HG03342 (cell line): ENCODE measurements around the gene GSG1.
"Not testable (repeated sequence)": the region's sequence is repeated elsewhere in the genome, so short reads cannot be mapped to it uniquely, and the experiment has no call there.

ENCODE experiments used
- ATAC-seq: cut with Tn5 transposase; IDR thresholded peaks from one replicate; pipeline ENCODE4 v1.9.1; 2021; ENCODE audit warnings: mild to moderate bottlenecking, moderate library complexity; ENCODE audit not compliant: unreplicated experiment

Gene GSG1

DNA sequence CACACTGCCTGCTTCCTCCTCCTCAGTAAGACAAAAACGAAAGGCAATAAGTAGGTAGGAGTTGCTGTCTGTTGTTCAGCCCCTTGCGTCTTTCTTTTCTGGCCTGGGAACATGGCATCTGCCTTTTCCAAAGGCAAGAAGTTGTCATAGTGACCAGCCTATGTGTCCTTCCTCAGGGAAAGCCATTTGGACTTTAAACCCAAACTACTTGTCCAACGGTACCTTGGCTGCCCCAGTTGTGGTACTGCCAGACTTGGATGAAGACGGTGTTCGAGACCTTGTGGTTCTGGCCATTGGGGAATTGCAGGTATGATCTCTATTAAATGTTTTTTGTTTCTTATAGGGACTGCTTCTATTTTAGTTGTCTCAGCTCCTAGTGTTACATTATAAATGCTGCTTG is 40.8 kb downstream of the GSG1 start:
- no peak for ATAC-seq

DNA sequence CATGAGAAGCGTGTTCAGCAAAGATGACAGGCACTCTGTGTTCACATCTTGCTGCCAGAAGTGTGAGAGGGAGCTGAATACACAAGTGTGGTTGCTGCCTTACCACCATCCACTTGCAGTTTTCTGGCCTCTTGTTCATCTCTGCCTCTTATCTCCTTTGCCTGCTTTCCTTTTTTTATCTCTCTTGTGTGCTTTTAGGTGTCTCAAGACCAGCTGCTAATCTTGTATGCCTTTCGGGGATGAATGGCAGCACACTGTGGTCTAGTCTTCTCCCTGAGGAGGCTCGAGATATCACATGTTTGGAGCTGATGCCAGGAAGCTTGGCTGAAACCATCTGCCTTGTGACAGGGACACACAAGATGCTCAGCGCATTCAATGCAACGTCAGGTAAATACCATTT is 42.1 kb downstream of the GSG1 start:
- ATAC-seq, result no peak

DNA sequence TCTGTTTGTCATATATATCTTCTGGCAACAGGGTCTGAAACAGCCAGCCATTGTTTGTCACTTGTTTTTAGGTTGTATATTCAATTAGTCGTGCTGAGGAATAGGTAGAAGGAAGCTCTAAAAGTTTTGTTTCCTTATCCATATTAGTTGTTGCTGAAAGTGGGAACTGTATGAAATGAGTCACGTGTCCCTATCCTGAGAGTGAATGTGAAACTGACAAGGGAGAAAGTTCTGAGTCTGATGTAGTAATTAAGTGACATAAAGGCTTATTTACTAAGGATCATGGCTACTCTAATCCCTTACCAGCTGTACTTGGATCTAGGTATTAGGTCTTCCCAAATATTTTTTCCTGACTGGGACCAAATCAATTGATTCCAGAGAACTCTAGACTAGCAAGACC is 42.9 kb downstream of the GSG1 start:
- ATAC-seq, result no peak

DNA sequence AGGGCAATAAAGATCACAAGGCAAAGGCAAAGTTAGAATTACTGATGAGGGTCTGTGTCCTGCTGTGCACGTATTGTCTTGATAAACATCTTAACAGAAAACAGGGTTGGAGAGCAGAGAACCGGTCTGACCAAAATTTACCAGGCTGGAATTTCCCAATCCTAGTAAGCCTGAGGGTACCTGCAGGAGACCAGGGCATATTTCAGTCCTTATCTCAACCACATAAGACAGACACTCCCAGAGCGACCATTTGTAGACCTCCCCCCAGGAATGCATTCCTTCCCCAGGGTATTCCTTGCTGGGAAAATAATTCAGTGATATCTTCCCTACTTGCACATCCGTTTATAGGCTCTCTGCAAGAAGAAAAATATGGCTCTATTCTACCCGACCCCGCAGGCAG is 49.9 kb downstream of the GSG1 start:
- ATAC-seq, result not testable (repeated sequence)

DNA sequence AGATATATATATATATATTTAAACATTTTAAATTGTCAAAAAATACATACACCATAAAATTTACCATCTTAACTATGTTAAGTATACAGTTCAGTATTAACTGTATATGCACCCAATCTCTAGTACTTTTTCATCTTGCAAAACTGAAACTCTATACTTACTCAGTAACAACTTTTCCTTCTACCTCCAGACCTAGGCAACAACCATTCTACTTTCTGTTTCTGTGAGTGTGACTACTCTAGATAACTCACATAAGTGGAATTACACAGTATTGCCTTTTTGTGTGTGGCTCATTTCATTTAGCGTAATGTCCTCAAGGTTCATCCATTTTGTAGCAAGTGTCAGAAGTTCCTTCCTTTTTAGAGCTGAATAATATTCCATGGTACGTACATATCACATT is 51.0 kb downstream of the GSG1 start:
- no peak for ATAC-seq

DNA sequence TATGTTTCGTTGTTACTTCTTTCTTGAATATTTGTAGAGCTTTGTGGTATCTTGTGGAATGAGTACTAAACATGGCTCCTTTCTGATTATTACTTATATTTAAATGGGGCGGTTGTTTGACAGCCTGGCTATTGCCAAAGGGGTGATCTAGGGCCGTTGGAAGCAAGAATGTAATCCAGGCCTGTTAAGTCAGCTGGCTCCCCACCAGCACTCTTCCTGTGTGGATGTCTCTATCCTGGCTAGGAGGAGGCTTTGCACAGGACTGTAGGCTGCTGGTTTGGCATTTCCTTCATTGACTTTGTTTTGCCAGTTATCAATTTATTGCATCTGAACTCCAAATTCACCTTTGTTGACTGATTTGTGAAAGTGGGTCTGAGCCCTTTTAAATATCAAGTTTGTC is 53.7 kb downstream of the GSG1 start:
- ATAC-seq, result no peak

DNA sequence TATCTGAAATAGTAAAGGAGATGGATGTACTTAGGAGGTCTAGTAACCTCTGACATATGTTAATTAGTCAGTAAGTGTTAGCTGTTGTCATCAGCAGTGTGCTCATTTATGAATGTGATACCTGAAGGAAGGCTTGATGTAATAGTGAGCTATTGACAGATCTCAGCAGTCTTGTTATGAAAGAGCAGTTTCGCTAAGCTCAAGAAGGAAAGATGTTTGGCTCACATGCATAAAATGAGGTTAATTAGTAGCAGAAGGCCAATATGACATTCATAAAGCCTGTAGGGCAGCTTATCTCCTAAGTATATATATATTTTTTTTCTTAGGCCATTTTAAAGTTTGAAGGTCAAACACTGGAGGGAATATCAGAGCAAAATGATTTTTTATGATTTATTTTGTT is 56.5 kb downstream of the GSG1 start:
- ATAC-seq, result peak; percentile 42

DNA sequence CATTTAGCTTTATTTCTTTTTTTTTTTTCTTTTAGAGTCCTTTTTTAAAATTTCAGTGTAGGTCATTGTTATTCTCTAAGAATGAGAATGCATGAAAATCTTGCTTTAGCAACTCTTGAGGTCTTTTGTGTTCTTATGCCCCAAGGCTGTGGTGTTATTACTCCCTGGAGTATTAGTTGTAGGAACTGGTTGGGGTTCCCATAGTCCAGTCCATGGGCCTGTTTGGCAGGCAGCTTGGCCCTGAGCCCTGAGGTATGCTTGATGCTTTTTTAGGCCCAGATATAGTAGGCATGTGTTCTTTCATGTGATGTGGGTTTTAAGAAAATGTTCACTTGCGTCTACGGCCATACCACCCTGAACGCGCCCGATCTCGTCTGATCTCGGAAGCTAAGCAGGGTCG is 57.7 kb downstream of the GSG1 start:
- no peak for ATAC-seq

DNA sequence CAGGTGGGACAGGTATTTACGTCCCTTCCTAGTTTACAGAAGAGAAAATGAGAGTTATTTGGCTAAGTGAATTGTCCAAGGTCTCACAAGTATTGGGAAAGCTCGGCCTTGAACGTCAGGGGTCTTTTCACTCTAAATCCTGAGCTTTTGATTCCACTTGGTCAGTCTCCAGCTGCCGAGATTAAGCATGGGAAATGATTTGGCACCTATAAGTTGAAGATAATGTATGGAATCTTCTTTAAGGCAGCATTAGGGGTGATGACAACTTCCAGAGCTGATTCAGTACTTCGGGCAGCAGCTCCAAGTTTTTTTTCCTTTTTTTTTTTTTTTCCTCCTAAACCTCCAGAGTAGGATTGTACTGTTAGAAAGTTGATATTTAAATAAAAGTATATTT is 58.6 kb downstream of the GSG1 start:
- ATAC-seq, result no peak

DNA sequence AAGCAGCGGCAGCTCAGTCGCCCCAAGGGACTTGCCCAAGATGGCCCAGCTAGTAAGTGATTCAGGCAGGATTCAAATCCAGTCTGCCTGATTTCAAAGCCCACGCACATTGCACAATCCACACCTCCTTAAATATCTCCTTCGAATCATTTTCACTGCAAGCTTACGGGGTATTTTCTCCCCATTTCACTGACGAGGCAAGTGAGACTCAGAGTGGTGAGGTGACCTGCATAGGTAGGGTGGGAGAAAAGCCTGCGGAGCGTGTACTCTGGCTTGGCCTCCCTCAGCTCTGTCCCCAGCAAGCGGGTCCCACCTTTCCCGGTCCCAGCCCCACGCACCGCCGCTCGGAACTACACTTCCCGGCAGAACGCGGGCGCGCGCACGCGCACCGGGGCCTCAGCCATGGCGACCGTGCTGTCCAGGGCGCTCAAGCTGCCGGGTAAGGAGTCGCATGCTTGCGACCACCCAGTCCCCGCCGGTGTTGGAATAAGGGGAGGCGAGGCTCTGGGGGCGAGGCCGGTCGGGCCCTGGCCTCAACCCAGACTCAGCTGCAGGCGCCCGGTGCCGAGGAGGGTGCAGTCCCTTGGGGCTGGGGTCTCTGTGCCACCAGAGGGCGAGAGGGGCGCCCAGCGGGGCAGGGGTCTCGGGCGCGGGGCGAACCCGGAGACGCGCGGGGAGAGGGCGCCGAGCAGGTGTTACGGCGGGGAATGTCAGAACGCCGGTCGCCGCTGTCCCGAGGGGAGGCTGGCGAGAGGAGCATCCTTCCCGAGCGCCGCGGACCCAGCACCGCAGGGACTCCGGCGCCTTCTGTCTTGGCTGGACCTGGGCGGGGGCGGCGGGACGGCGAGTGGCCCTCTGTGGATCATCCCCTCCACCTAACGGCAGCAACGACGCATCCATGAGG is 59.2 kb downstream of the GSG1 start, which contains the start of gene FAM234B:
TSS of gene FAM234B (plus strand) at position 380 of the 904 bp plus-strand sequence. CDS start at position 403, 23 bp downstream.
- ATAC-seq, result peak; percentile 88

DNA sequence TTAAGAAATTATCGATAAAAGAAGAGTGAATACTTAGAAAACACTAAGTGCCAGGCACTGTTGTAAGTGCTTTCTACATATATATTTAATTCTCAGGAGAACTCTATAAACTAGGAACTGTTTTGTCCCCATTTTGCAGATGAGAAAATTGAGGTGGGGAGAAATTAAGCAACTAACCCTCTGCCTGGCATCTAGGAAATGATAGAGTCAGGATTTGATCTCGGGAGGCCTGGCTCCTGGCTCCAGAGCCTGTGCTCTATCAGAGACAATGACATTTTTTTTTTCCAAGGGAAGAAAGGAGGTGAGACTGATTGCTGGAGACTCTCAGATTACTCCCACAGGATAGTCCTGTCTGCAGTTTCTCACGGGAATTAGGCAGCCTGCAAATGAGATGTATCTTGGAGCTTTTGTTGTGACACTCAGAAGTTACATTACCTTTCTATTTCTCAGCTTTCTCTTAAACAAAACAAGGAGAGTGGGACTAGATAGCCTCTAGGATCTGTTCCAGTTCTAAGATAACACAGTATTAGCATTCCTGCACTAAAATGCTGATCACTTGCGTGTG is 60.7 kb downstream of the GSG1 start:
- ATAC-seq, result no peak

DNA sequence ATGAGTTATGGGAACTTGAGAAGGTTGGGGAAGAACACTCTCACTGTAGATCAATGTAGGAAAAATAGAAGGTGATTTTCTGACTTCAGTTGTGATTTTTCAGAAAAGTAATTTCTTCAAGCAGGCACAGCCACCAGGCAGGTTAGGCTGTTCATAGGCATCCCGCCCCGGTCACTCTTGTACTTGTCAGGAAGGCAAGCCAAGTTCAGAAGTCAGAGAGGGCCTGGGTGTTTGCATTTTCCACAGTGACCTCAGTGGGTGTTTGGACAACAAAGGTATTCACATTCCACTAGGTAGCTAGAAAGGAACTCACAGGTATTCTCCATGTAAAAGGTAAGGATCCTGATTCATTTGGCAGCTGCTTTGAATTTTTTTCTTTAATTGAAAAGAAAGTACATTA is 62.2 kb downstream of the GSG1 start:
- ATAC-seq, result no peak

DNA sequence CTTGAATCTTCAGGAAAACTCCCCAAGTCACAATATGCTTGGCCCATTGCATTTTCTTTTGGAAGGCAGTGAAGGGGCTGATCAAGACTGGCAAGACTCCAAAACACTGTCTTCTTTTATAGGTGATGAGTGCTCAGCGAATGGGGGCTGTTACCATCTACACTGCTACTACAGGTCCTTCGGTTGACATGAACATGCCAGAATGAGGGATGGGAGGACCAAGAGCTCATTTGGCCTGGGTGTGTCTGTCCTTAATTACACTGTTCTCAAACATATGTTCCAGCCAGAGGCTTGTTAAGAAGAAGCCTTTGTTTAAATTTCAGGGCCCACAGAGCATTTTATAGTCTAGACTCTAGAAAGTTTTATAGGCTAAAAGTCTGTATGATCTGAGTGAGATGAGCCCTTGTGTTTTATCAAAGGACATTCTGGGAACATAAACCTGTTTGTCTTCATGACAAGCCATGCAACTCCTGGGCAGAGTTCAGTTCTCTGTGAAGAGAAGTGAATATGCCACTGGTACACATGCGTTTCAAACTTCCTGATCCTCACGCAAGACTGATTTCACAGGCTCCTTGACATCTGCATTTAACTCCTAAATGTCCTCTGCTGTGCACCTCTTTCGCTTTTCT is 64.0 kb downstream of the GSG1 start:
- ATAC-seq, result no peak

DNA sequence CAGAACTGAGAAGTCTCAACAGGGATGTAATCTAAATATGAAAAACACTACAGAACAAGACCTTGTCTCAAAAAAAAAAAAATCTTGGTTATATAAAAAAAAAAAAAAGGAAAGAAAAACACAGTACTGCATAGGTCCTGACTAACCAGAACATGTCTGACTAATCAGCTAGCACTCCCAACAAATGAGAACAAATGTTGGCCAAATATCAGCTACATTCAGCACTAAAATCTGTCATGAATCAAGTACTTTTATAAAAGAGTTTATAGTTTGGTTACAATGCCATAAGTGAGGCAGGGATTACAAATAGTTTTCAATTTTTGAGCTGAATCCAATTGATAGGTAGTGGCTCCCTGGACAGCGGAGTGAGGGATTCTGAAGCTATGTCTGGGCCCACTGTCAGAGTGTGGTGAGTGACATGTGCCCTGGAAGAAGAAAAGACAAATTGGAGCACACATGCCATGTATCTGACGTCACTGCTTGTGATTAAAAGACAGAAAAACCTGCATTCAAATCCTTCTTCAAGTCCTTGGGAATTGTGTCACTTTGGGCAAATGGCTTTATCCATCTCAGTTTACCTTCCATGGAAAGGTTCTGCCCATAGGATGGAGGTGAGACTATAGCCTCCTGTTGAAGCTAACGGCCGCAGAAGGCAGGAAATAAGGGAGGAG is 64.8 kb downstream of the GSG1 start:
- no peak for ATAC-seq

DNA sequence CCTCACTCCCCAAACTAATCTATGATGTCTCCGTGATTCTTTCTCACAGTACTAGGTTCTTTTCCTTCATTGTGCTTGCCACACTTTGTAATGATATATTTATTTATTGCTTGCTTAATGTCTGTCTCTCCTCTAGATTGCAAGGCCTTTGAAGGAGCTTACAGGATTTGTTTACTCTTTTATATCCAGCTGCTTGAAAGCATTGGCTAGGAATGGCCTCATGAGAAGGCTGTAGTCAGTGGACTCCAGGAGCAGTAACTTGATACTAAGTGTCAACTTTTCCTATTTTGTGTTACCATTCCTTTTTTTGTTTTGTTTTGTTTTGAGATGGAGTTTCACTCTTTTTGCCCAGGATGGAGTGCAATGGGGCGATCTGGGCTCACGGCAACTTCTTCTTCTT is 66.6 kb downstream of the GSG1 start:
- ATAC-seq, result no peak

DNA sequence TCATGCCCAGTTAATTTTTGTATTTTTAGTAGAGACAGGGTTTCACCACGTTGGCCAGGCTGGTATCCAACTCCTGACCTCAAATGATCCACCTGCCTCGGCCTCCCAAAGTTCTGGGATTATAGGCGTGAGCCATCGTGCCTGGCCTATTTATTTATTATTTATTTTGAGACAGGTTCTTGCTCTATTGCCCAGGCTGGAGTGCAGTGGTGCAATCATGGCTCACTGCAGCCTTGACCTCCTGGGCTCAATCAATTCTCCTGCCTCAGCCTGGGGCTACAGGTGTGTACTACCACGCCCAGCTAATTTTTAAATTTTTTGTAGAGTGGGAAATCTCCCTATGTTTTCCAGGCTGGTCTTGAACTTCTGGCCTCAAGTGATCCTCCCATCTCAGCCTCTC is 68.1 kb downstream of the GSG1 start:
- not testable (repeated sequence) for ATAC-seq
